ENCODE data around the gene NLGN4Y.

NLGN4Y gene

GRCh38 chrY:14637551-14637950 lies 113.2 kb downstream of the NLGN4Y start:
- Histone ChIP-seq H3K27me3 (ENCODE audit: insufficient read depth, poor library complexity, severe bottlenecking) (no peaks in the 10 kb centered on the region), H3K4me3 (replicated peaks; ENCODE audit: insufficient read depth, low read length) (no peak overlapping the region), H3K27ac (replicated peaks) (no peak overlapping the region)
- no peak for TF ChIP-seq REST (IDR thresholded peaks at IDR 0.05; ENCODE audit: insufficient replicate concordance, low read depth)
- DNase-seq (ENCODE audit: low read depth in 1 of 2, low spot score in 1 of 2) = no peak

GRCh38 chrY:14641853-14642252 lies 117.5 kb downstream of the NLGN4Y start:
- Histone ChIP-seq H3K27me3 (ENCODE audit: insufficient read depth, poor library complexity, severe bottlenecking) (no peaks in the 10 kb centered on the region), H3K27ac (replicated peaks) (no peak overlapping the region), H3K4me3 (replicated peaks; ENCODE audit: insufficient read depth, low read length) (no peak overlapping the region)
- TF ChIP-seq POLR2AphosphoS5 (IDR thresholded peaks at IDR 0.05; ENCODE audit: low read depth) (no peak), CTCF (IDR thresholded peaks at IDR 0.05; ENCODE audit: insufficient read depth, low read length) (no peak), GABPA (IDR thresholded peaks at IDR 0.05; ENCODE audit: low read depth) (no peak), SPI1 (IDR thresholded peaks at IDR 0.05; ENCODE audit: borderline replicate concordance, low read depth) (no peak), REST (IDR thresholded peaks at IDR 0.05; ENCODE audit: insufficient replicate concordance, low read depth) (no peak)
- no peak for DNase-seq (ENCODE audit: low read depth in 1 of 2, low spot score in 1 of 2)

- DNase-seq (ENCODE audit: low read depth in 1 of 2, low spot score in 1 of 2) = no peak
- H3K4me3 ChIP-seq (replicated peaks; ENCODE audit: insufficient read depth, low read length) = no peak overlapping the region
- TF ChIP-seq POLR2AphosphoS5 (IDR thresholded peaks at IDR 0.05; ENCODE audit: low read depth) (no peak), CTCF (IDR thresholded peaks at IDR 0.05; ENCODE audit: insufficient read depth, low read length) (no peak), REST (IDR thresholded peaks at IDR 0.05; ENCODE audit: insufficient replicate concordance, low read depth) (no peak), SPI1 (IDR thresholded peaks at IDR 0.05; ENCODE audit: borderline replicate concordance, low read depth) (no peak), GABPA (IDR thresholded peaks at IDR 0.05; ENCODE audit: low read depth) (no peak)
- H3K27ac ChIP-seq (replicated peaks) = no peak overlapping the region
- H3K27me3 ChIP-seq (ENCODE audit: insufficient read depth, poor library complexity, severe bottlenecking) = no peaks in the 10 kb centered on the region
Measured at GRCh38 chrY:14644157-14644952, 120.0 kb downstream of the NLGN4Y start.

All from HL-60 (cell line).